HG03571 (cell line): Measurements from ENCODE around the gene SHISA5.
A peak's percentile ranks its signal among the peaks of the same experiment; 100 is the strongest.
"Not testable (repeated sequence)": the region's sequence is repeated elsewhere in the genome, so short reads cannot be mapped to it uniquely, and the experiment has no call there.

Experiments
- ATAC-seq: cut with Tn5 transposase; IDR thresholded peaks from one replicate; pipeline ENCODE4 v1.9.1; 2021; ENCODE audit not compliant: unreplicated experiment

The SHISA5 gene

GRCh38 chr3:48461767-48462166 lies 42.2 kb downstream of the SHISA5 start:
- ATAC-seq, result not testable (repeated sequence)

- no peak for ATAC-seq
Observed at GRCh38 chr3:48460517-48460902, 43.5 kb downstream of the SHISA5 start.

- ATAC-seq, result no peak
Observed at GRCh38 chr3:48459773-48460516, 44.0 kb downstream of the SHISA5 start.

GRCh38 chr3:48459331-48459730 lies 44.6 kb downstream of the SHISA5 start:
- no peak for ATAC-seq

GRCh38 chr3:48456456-48456855 lies 47.5 kb downstream of the SHISA5 start:
- no peak for ATAC-seq

- no peak for ATAC-seq
Observed at GRCh38 chr3:48451270-48451669, 52.7 kb downstream of the SHISA5 start.

GRCh38 chr3:48446425-48447193 lies 57.4 kb downstream of the SHISA5 start, which contains the start of gene ATRIP:
TSS of gene ATRIP (plus strand) at chr3:48446737. CDS start at chr3:48446846, 109 bp downstream.
- peak; percentile 80 for ATAC-seq

- no peak for ATAC-seq
Observed at GRCh38 chr3:48446043-48446424, 57.9 kb downstream of the SHISA5 start.

GRCh38 chr3:48445277-48445882 lies 58.6 kb downstream of the SHISA5 start:
- no peak for ATAC-seq

GRCh38 chr3:48441940-48442339 lies 62.0 kb downstream of the SHISA5 start:
- no peak for ATAC-seq

- no peak for ATAC-seq
Observed at GRCh38 chr3:48440590-48440958, 63.4 kb downstream of the SHISA5 start.

GRCh38 chr3:48439820-48440589 lies 64.0 kb downstream of the SHISA5 start, which contains the start of the genes CCDC51 and TMA7:
TSS of gene CCDC51 (minus strand) at chr3:48440119. CDS start at chr3:48435128, 4,991 bp downstream.
TSS of gene TMA7 (plus strand) at chr3:48440257. CDS start at chr3:48440297, 40 bp downstream.
- ATAC-seq, result peak; percentile 92

GRCh38 chr3:48437812-48438211 lies 66.2 kb downstream of the SHISA5 start:
- ATAC-seq, result no peak

GRCh38 chr3:48436855-48437254 lies 67.1 kb downstream of the SHISA5 start:
- no peak for ATAC-seq

- ATAC-seq, result no peak
Observed at GRCh38 chr3:48436477-48436787, 67.5 kb downstream of the SHISA5 start.

GRCh38 chr3:48435774-48436476 lies 68.0 kb downstream of the SHISA5 start:
- no peak for ATAC-seq

- no peak for ATAC-seq
Observed at GRCh38 chr3:48435223-48435595, 68.8 kb downstream of the SHISA5 start.

GRCh38 chr3:48434591-48435222 lies 69.3 kb downstream of the SHISA5 start:
- no peak for ATAC-seq

- no peak for ATAC-seq
Observed at GRCh38 chr3:48433472-48434118, 70.4 kb downstream of the SHISA5 start.
